ENCODE results near the gene CEP41. TPM values are rescaled to one million over a fixed set of nuclear protein-coding genes. Genes with fewer than 3 reads are reported as not detected.

Gene CEP41
- total RNA-seq, 4 donors from 2014 or later: 4.4 to 9.6 (median 5.3) TPM

DNA sequence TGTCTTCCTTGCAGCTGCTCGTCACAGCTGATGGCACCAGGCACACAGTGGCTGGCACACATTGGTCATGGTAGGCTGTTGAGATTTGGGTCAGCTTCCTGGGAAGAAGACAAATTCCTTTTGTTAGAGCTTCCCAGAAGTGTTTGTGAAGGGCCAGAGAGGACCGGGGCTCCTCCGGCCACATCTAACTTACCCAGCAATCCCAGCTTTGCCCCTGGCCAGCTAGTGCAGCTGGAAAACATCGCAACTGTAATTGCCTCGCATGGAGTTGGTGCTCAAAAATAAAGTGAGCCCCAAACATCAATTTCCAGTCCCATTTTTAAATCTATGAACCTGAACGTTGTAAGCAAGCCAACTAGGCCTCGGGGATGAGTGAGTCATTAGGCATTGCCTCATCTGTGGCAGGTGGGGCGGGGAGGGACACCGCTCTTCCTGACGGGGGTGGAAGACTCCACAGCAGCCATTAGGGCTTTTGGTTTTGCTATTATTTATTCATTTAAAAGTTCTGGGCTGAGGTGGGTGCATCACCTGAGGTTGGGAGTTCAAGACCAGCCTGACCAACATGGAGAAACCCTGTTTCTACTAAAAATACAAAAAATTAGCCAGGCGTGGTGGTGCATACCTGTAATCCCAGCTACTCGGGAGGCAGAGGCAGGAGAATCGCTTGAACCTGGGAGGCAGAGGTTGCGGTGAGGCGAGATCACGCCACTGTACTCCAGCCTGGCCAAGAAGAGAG lies 83.8 kb downstream of the CEP41 start:
- Histone ChIP-seq H3K27ac (peak overlapping the region; percentile 54 to 87 (median 68)), H3K9me3 (peaks cover 0 to 18% (median 0%) of the 10 kb centered on the region in 4 donors), H3K36me3 (no peaks in the 10 kb centered on the region), H3K4me1 (peaks cover 0 to 38% (median 15%) of the 10 kb centered on the region in 4 donors), H3K27me3 (no peaks in the 10 kb centered on the region), H3K4me3 (no peak overlapping the region)
- TF ChIP-seq EP300 (IDR thresholded peaks at IDR 0.05): peak in 1 of 2 donors; percentile 74
- TF ChIP-seq, protein P1, sequence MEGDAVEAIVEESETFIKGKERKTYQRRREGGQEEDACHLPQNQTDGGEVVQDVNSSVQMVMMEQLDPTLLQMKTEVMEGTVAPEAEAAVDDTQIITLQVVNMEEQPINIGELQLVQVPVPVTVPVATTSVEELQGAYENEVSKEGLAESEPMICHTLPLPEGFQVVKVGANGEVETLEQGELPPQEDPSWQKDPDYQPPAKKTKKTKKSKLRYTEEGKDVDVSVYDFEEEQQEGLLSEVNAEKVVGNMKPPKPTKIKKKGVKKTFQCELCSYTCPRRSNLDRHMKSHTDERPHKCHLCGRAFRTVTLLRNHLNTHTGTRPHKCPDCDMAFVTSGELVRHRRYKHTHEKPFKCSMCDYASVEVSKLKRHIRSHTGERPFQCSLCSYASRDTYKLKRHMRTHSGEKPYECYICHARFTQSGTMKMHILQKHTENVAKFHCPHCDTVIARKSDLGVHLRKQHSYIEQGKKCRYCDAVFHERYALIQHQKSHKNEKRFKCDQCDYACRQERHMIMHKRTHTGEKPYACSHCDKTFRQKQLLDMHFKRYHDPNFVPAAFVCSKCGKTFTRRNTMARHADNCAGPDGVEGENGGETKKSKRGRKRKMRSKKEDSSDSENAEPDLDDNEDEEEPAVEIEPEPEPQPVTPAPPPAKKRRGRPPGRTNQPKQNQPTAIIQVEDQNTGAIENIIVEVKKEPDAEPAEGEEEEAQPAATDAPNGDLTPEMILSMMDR (IDR thresholded peaks at IDR 0.05): no peak
- WGBS, 2 donors: 62 to 63% methylated on average over 16 of the region's 16 CpGs
- peak; percentile 59 to 75 for DNase-seq (ENCODE audit: low spot score in 2 of 2)

DNA sequence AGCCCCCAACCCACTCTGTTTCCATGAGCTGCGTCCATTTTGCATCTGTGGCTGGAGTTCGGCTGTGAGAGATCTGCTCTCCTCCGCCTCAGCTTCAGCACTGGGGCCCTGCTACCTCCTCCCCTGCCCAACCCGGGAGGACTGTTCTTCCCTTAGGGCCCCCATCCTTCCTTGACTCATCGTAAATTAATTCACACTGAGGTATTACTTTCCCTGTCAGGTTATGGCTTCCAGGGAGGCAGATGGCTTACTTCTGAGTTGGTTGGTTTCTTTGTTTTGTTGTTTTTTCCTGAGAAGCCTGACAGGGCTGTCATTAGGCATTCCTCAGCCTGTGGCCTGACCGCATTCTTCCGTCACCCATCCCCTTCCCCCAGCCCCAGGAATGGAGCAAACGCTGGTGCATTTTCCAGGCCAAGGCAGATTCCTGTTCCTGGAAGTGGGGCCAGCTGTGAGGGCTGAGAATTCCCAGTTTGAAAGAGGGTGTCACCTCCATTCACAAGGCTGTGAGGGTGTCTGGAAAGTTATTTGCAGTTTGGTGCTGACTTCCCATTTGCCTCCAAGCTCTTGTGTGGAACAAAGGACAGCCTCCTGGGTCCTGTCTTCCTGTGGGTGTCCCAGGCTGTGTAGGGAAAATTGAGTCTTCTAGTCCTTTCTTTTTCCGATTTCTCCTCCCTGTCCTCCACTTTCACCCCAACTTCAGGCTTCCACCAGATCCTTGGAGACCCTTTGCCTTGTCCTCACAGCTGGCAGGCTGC lies 84.5 kb downstream of the CEP41 start:
- WGBS, 2 donors: 42 to 45% methylated on average over 9 of the region's 9 CpGs
- DNase-seq (ENCODE audit: low spot score in 2 of 2): peak in 1 of 2 donors; percentile 53
- peak overlapping the region; percentile 54 to 87 (median 68) for H3K27ac ChIP-seq
- no peaks in the 10 kb centered on the region for H3K36me3 ChIP-seq
- peaks cover 0 to 45% (median 20%) of the 10 kb centered on the region in 4 donors for H3K4me1 ChIP-seq
- peak in 1 of 2 donors; percentile 43 for TF ChIP-seq EP300 (IDR thresholded peaks at IDR 0.05)
- no peak for TF ChIP-seq POLR2A (IDR thresholded peaks at IDR 0.05)
- no peak overlapping the region for H3K4me3 ChIP-seq
- no peaks in the 10 kb centered on the region for H3K27me3 ChIP-seq
- H3K9me3 ChIP-seq: peaks cover 0 to 18% (median 0%) of the 10 kb centered on the region in 4 donors

DNA sequence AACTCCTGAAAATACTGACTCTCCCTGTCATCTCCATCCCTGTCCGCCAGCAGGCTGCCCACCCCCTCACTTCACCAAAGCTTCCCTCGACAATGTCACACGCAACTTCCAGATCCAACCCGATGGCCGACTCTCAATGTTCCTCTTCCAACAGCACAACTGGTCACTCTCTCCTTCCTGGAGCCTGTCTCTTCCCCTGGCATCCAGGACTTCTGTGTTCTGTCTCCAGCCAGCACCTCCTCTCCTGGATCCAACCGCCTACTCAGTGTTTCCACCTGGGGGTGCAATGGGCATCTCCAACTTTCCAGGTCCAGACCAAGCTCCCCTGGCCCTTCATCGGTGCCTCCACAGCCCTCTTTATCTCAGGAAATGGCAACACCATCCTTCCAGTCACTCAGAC lies 87.6 kb downstream of the CEP41 start:
- WGBS, 2 donors: 82 to 89% methylated on average over 7 of the region's 7 CpGs
- Histone ChIP-seq H3K4me1 (peaks cover 0 to 52% (median 26%) of the 10 kb centered on the region in 4 donors), H3K4me3 (no peak overlapping the region), H3K27me3 (no peaks in the 10 kb centered on the region), H3K27ac (peak overlapping the region in 3 of 4 donors; percentile 21 to 84 (median 83)), H3K36me3 (no peaks in the 10 kb centered on the region), H3K9me3 (no peaks in the 10 kb centered on the region)
- no peak for TF ChIP-seq EP300 (IDR thresholded peaks at IDR 0.05)
- no peak for TF ChIP-seq POLR2A (IDR thresholded peaks at IDR 0.05)
- TF ChIP-seq, protein P1 (IDR thresholded peaks at IDR 0.05): no peak
- DNase-seq (ENCODE audit: low spot score in 2 of 2): no peak

DNA sequence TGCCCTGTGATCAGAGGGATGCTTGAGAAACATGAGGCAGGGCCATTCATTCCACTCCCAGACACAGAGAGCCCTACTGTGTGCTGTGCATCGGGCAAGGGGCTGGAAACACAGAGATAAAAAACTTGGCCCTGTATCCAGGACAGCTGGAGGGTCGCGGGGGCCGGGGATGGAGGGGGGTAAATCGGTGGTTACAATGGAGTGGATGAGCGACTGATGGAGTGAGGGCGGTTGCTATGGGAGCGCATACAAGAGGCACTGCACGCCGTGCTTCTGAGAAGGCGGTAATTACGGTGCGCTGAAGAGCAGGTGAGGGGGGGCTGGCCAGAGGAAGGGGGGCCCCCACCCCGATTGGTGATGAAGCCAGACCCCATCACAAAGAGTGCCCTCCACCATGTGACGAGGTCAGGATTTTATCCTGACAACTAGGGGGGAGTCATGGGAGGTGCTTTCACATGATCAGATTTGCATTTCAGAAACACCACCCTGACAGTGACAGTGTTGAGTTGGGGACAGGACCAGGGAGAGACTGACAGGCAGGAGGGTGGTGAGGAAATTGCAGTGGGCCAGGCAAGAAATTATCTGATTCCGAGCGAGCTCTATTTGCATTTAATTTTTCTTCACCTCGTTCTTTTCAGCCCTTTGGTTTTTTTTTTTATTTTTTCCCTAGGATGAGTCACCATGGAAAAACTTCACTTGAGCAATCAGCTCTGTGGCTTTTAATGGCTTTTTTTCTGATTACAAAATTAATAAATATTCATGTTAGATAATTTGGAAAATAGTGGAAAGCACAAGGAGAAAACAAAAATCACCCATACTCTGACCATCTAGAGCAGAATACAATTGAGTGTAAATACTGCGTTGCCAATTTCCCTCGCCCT lies 88.4 kb downstream of the CEP41 start:
- Histone ChIP-seq H3K9me3 (no peaks in the 10 kb centered on the region), H3K4me3 (no peak overlapping the region), H3K27me3 (no peaks in the 10 kb centered on the region), H3K27ac (peak overlapping the region; percentile 21 to 84 (median 73)), H3K4me1 (peaks cover 0 to 51% (median 26%) of the 10 kb centered on the region in 4 donors), H3K36me3 (no peaks in the 10 kb centered on the region)
- TF ChIP-seq, protein P1 (IDR thresholded peaks at IDR 0.05): no peak
- TF ChIP-seq POLR2A (IDR thresholded peaks at IDR 0.05) (no peak), EP300 (IDR thresholded peaks at IDR 0.05) (peak in 1 of 2 donors; percentile 34)
- WGBS, 2 donors: 57 to 63% methylated on average over 20 of the region's 20 CpGs
- no peak for DNase-seq (ENCODE audit: low spot score in 2 of 2)

DNA sequence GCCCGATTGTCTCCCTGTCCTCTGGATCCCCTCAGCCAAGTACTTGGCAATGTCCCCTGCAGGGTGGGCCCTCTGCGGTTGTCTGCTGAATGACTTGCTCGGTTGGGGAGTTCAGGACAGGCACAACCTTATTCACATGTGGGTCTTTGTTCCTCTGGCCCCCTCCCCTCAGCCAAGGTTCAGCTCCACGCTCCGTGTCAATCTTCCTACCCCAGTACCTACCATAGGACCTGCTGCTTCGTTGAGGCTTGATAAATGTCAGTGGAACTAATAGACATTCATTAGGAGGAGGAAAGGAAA lies 89.1 kb downstream of the CEP41 start:
- TF ChIP-seq EP300 (IDR thresholded peaks at IDR 0.05): no peak
- Histone ChIP-seq H3K4me3 (no peak overlapping the region), H3K27me3 (no peaks in the 10 kb centered on the region), H3K36me3 (no peaks in the 10 kb centered on the region), H3K4me1 (peaks cover 0 to 44% (median 22%) of the 10 kb centered on the region in 4 donors), H3K9me3 (no peaks in the 10 kb centered on the region), H3K27ac (peak overlapping the region; percentile 21 to 84 (median 73))
- DNase-seq (ENCODE audit: low spot score in 2 of 2): no peak
- WGBS, 2 donors: 63 to 69% methylated on average over 6 of the region's 6 CpGs
